B cell (primary cell): ENCODE data around the gene KATNB1. TPM values are rescaled to one million over a fixed set of nuclear protein-coding genes. Genes with fewer than 3 reads are reported as not detected.

Source experiments
- ATAC-seq: fragments of 200-7000 bp; cut with Tn5 transposase; one replicate; pipeline ENCODE4 v1.10.0; 2021; ENCODE audit warnings: low read depth, mild to moderate bottlenecking, moderate number of reproducible peaks, moderate library complexity
- CTCF ChIA-PET: fragments of 350-600 bp; sonication (Branson Sonifier 250); formaldehyde crosslinking; loops from one replicate; lab custom pipeline; 2021; ENCODE audit warnings: antibody characterized with exemption, inconsistent platforms; lab: Charles Lee
- POLR2A ChIA-PET: fragments of 350-600 bp; sonication (Branson Sonifier 250); formaldehyde crosslinking; loops from one replicate; lab custom pipeline; 2021; ENCODE audit warnings: antibody characterized with exemption; lab: Charles Lee
- DNase-seq: peaks from one replicate; pipeline ENCODE4 v3.0.0; 2013
- H2AFZ ChIP-seq: 2 replicates; pipeline ENCODE4 v1.6.1; 2012; ENCODE audit warnings: mild to moderate bottlenecking, low read depth, low read length; ENCODE audit not compliant: insufficient read depth, poor library complexity, severe bottlenecking
- H3K27ac ChIP-seq, 2 donors: 1 replicate in 1 of 2; 2 replicates in 1 of 2; pipeline ENCODE4 v1.5.1; 2012 to 2013; ENCODE audit warnings: low read length in 2 of 2, mild to moderate bottlenecking in 2 of 2, moderate library complexity in 1 of 2
- H3K27me3 ChIP-seq, 4 experiments: fragments of 200-600 bp in 1 of 4; sonication (generic) in 1 of 4; replicated peaks in 1 of 4; 1 replicate in 2 of 4; 2 replicates in 2 of 4; pipeline versions ENCODE4 v1.6.1 to v1.7.0; 2013 to 2016; ENCODE audit warnings: low read length in 3 of 4, mild to moderate bottlenecking in 2 of 4, mixed read lengths in 1 of 4, moderate library complexity in 1 of 4; ENCODE audit not compliant: insufficient read depth in 4 of 4, control insufficient read depth in 3 of 4; ENCODE audit errors: control extremely low read depth in 1 of 4
- H3K36me3 ChIP-seq, 2 experiments: replicated peaks in 1 of 2; 1 replicate in 1 of 2; 2 replicates in 1 of 2; pipeline versions ENCODE4 v1.6.1 to v1.7.1; 2013; ENCODE audit warnings: low read length in 1 of 2; ENCODE audit not compliant: insufficient read depth in 2 of 2, control insufficient read depth in 1 of 2; ENCODE audit errors: control extremely low read depth in 1 of 2, extremely low read depth in 1 of 2
- H3K4me1 ChIP-seq, 2 donors: fragments of 200-600 bp in 1 of 2; sonication (generic) in 1 of 2; 1 replicate in 1 of 2; 2 replicates in 1 of 2; pipeline versions ENCODE4 v1.5.1 to v1.6.1; 2013 to 2017; ENCODE audit warnings: low read length in 2 of 2; ENCODE audit not compliant: control insufficient read depth in 2 of 2, insufficient read depth in 2 of 2
- H3K4me2 ChIP-seq: replicated peaks from 2 replicates; pipeline ENCODE3; 2012; ENCODE audit warnings: mild to moderate bottlenecking, low read depth, low read length; ENCODE audit not compliant: poor library complexity, severe bottlenecking
- H3K4me3 ChIP-seq, 5 experiments: fragments of 200-600 bp in 1 of 5; sonication (generic) in 1 of 5; 1 replicate in 3 of 5; 2 replicates in 2 of 5; pipeline versions ENCODE4 v1.5.1 to v1.7.0; 2011 to 2016; ENCODE audit warnings: low read length in 4 of 5, mild to moderate bottlenecking in 4 of 5, low read depth in 2 of 5, control low read depth in 1 of 5, moderate library complexity in 1 of 5; ENCODE audit not compliant: insufficient read depth in 1 of 5; ENCODE audit errors: control extremely low read depth in 1 of 5, extremely low read depth in 1 of 5
- H3K79me2 ChIP-seq: fragments of 200-600 bp; sonication (generic); one replicate; pipeline ENCODE4 v1.6.0; 2016; ENCODE audit warnings: low read length; ENCODE audit not compliant: control insufficient read depth, insufficient read depth
- H3K9ac ChIP-seq: fragments of 200-600 bp; sonication (generic); 2 replicates; pipeline ENCODE4 v1.6.1; 2017; ENCODE audit warnings: mild to moderate bottlenecking, low read length, moderate library complexity
- H3K9me3 ChIP-seq, 3 donors: one replicate each; pipeline versions ENCODE4 v1.6.1 to v1.7.1; 2013; ENCODE audit warnings: low read length in 2 of 3; ENCODE audit not compliant: control insufficient read depth in 2 of 3, insufficient read depth in 1 of 3; ENCODE audit errors: control extremely low read depth in 1 of 3
- H4K20me1 ChIP-seq: 2 replicates; pipeline ENCODE4 v1.6.0; 2012; ENCODE audit warnings: mild to moderate bottlenecking, low read length; ENCODE audit not compliant: insufficient read depth, control insufficient read depth, poor library complexity, severe bottlenecking
- H3K27ac Mint-ChIP-seq: one replicate; pipeline ENCODE4 v1.8.0; 2021; ENCODE audit warnings: mixed read lengths
- H3K27me3 Mint-ChIP-seq: one replicate; pipeline ENCODE4 v1.8.0; 2021; ENCODE audit warnings: mixed read lengths
- H3K4me1 Mint-ChIP-seq: one replicate; pipeline ENCODE4 v1.8.0; 2021; ENCODE audit warnings: mixed read lengths
- H3K4me3 Mint-ChIP-seq: one replicate; pipeline ENCODE4 v1.8.0; 2021; ENCODE audit warnings: mixed read lengths
- H3K9me3 Mint-ChIP-seq: one replicate; pipeline ENCODE4 v1.8.0; 2022; ENCODE audit warnings: mixed read lengths; ENCODE audit not compliant: insufficient read depth
- EZH2 ChIP-seq: IDR thresholded peaks from 2 replicates; pipeline ENCODE4 v1.6.1; 2012; ENCODE audit warnings: borderline replicate concordance, low read depth, mild to moderate bottlenecking, moderate library complexity, low read length; ENCODE audit not compliant: insufficient read depth, poor library complexity, severe bottlenecking
- WGBS: methylation state at CpG from one replicate; pipeline ENCODE4 v1.1.5; 2013; ENCODE audit warnings: missing lambda C conversion rate; ENCODE audit not compliant: insufficient coverage; 5-methylcytosine and 5-hydroxymethylcytosine counted together
- intact Hi-C: fragments of 100-400 bp; cut with micrococcal nuclease; formaldehyde crosslinking; loops from one replicate; pipeline ENCODE4 v1.10.0; 2022
- polyA plus RNA-seq: library from polyadenylated mRNA; depleted of rRNA; stranded (reverse); fragments of >200 nt; gene quantifications from 2 replicates; pipeline ENCODE4 v1.2.3, GENCODE V29; 2012
- total RNA-seq, 2 donors: library from RNA; stranded (reverse); fragments of 120-200 nt in 1 of 2; gene quantifications; 1 replicate in 1 of 2; 2 replicates in 1 of 2; pipeline versions ENCODE4 v1.2.3 to v1.2.4, GENCODE V29; 2013 to 2022
- TF ChIP-seq, protein P1 (sequence below): fragments of 200-600 bp; IDR thresholded peaks from one replicate; pipeline ENCODE4 v1.8.0; 2022; ENCODE audit warnings: antibody characterized with exemption, mild to moderate bottlenecking

KATNB1 gene
- total and polyA plus RNA-seq, 2 donors (not counting 1 experiment from before 2014, with no cell fraction given): 20.3 to 29.0 TPM

- Histone ChIP-seq H3K36me3 (no peaks in the 10 kb centered on the region), H3K9me3 (peaks cover 0 to 3% (median 0%) of the 10 kb centered on the region in 3 donors), H3K4me3 (no peak overlapping the region), H2AFZ (no peak overlapping the region), H3K27ac (no peak overlapping the region), H3K4me2 (no peak overlapping the region), H3K4me1 (no peaks in the 10 kb centered on the region), H3K79me2 (no peaks in the 10 kb centered on the region), H4K20me1 (no peaks in the 10 kb centered on the region), H3K9ac (no peak overlapping the region), H3K27me3 (no peaks in the 10 kb centered on the region)
- intact Hi-C loops: no loop called here
- Mint-ChIP-seq H3K27me3 (peaks cover 21% of the 10 kb centered on the region), H3K4me3 (no peak overlapping the region), H3K27ac (no peak overlapping the region), H3K4me1 (no peaks in the 10 kb centered on the region), H3K9me3 (no peaks in the 10 kb centered on the region)
- TF ChIP-seq, protein P1, sequence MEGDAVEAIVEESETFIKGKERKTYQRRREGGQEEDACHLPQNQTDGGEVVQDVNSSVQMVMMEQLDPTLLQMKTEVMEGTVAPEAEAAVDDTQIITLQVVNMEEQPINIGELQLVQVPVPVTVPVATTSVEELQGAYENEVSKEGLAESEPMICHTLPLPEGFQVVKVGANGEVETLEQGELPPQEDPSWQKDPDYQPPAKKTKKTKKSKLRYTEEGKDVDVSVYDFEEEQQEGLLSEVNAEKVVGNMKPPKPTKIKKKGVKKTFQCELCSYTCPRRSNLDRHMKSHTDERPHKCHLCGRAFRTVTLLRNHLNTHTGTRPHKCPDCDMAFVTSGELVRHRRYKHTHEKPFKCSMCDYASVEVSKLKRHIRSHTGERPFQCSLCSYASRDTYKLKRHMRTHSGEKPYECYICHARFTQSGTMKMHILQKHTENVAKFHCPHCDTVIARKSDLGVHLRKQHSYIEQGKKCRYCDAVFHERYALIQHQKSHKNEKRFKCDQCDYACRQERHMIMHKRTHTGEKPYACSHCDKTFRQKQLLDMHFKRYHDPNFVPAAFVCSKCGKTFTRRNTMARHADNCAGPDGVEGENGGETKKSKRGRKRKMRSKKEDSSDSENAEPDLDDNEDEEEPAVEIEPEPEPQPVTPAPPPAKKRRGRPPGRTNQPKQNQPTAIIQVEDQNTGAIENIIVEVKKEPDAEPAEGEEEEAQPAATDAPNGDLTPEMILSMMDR: no peak
- no peak for TF ChIP-seq EZH2
- POLR2A ChIA-PET: interaction anchor here (0.5 kb wide), 1 partner anchor 180 kb away, joined by 4 read pairs; no protein-coding TSS in a partner anchor
- CTCF ChIA-PET: no interaction called here
- DNase-seq: no peak
- no peak for ATAC-seq
- 92% methylated on average over 11 of the region's 11 CpGs for WGBS
Observed at GRCh38 chr16:57707331-57707730, 28.2 kb upstream of the KATNB1 start.

GRCh38 chr16:57708168-57708567 is 27.4 kb upstream of the KATNB1 start:
- H3K4me1 Mint-ChIP-seq: no peaks in the 10 kb centered on the region
- ChIA-PET POLR2A (no interaction called here), CTCF (no interaction called here)
- Histone ChIP-seq H4K20me1 (no peaks in the 10 kb centered on the region), H3K36me3 (no peaks in the 10 kb centered on the region), H3K9me3 (peaks cover 0 to 3% (median 0%) of the 10 kb centered on the region in 3 donors), H3K4me3 (no peak overlapping the region), H3K27me3 (no peaks in the 10 kb centered on the region), H3K79me2 (no peaks in the 10 kb centered on the region), H2AFZ (no peak overlapping the region), H3K4me2 (no peak overlapping the region), H3K4me1 (no peaks in the 10 kb centered on the region), H3K9ac (no peak overlapping the region), H3K27ac (no peak overlapping the region)
- H3K4me3 Mint-ChIP-seq: no peak overlapping the region
- DNase-seq (no peak), ATAC-seq (no peak)
- TF ChIP-seq, protein P1: no peak
- TF ChIP-seq EZH2: no peak
- intact Hi-C loops: no loop called here
- peaks cover 26% of the 10 kb centered on the region for H3K27me3 Mint-ChIP-seq
- H3K9me3 Mint-ChIP-seq: no peaks in the 10 kb centered on the region
- H3K27ac Mint-ChIP-seq: no peak overlapping the region
- no CpG with 5 or more reads among the region's 3 CpGs for WGBS
